Measurements from ENCODE around the gene PNLIP.

Gene PNLIP

DNA sequence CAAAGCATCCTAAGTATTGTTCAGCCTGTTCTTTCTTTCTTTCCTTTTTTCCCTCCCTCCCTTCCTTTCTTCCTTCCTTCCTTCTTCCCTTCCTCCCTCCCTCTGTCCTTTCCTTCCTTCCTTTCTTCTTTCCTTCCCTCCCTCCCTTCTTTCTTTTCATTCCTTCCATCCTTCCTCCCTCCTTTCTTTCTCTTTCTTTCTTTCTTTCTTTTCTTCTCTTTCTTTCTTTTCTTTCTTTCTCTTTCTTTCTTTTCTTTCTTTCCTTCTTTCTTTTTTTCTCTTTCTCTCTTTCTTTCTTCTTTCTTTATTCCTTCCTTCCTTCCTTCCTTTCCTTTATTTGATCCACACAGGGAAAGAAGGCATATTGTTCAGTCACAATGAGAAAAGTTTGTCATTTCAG lies 21.2 kb downstream of the PNLIP start:
- no peak overlapping the region for H3K4me3 ChIP-seq (ENCODE audit: insufficient read depth, low read depth, low read length)
- H3K27ac ChIP-seq (ENCODE audit: insufficient read depth, low read depth, low read length, poor library complexity, severe bottlenecking): no peak overlapping the region
- no peaks in the 10 kb centered on the region for H3K27me3 ChIP-seq (ENCODE audit: control insufficient read depth, insufficient read depth, low read length, poor library complexity, severe bottlenecking)
- no peaks in the 10 kb centered on the region for H3K36me3 ChIP-seq (ENCODE audit: control insufficient read depth, insufficient read depth, low read length)
- H3K9me3 ChIP-seq (ENCODE audit: control insufficient read depth, low read length): no peaks in the 10 kb centered on the region
- H3K4me1 ChIP-seq (ENCODE audit: control insufficient read depth, insufficient read depth, low read length): no peaks in the 10 kb centered on the region

DNA sequence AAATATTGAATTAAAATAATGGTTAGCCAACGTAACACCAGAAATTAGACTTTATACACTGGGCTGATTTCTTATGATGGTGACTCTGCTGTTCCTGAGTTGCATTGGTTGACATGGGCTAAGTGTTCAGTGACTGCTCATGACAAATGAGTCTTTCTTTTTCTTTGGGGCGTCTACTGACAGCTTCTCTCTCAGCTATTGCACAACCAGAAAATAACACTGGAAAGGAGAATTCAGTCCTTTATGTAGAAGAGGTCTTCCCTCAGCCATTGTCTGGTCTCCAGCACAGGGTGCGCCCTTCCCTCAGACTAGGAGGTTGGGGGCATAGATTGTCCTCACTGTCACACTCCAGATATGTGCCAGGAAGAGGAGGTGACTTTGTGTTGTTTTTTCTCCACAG lies 21.6 kb downstream of the PNLIP start:
- no peak overlapping the region for H3K27ac ChIP-seq (ENCODE audit: insufficient read depth, low read depth, low read length, poor library complexity, severe bottlenecking)
- 89 to 94% methylated on average over 3 of the region's 3 CpGs for WGBS, 2 experiments
- no peaks in the 10 kb centered on the region for H3K9me3 ChIP-seq (ENCODE audit: control insufficient read depth, low read length)
- H3K36me3 ChIP-seq (ENCODE audit: control insufficient read depth, insufficient read depth, low read length): no peaks in the 10 kb centered on the region
- no peaks in the 10 kb centered on the region for H3K27me3 ChIP-seq (ENCODE audit: control insufficient read depth, insufficient read depth, low read length, poor library complexity, severe bottlenecking)
- H3K4me1 ChIP-seq (ENCODE audit: control insufficient read depth, insufficient read depth, low read length): no peaks in the 10 kb centered on the region
- H3K4me3 ChIP-seq (ENCODE audit: insufficient read depth, low read depth, low read length): no peak overlapping the region

DNA sequence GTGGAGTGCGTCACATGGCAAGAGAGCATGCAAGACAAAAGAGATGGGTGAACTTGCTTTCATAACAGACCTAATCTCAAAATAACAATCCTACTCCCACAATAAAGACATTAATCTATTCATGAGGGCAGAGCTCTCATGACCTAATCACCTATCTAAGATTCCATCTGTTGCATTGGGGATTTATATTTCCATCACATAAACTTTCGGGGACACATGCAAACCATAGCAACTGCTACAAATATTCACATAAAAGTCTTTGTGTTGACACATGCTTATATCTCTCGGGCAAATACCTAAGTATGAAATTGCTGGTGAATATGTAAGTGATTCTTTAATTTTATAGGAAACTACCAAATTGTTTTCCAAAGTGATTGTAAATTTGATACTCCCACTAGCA lies 29.1 kb downstream of the PNLIP start:
- H3K9me3 ChIP-seq (ENCODE audit: control insufficient read depth, low read length): no peaks in the 10 kb centered on the region
- H3K27me3 ChIP-seq (ENCODE audit: control insufficient read depth, insufficient read depth, low read length, poor library complexity, severe bottlenecking): no peaks in the 10 kb centered on the region
- no peaks in the 10 kb centered on the region for H3K36me3 ChIP-seq (ENCODE audit: control insufficient read depth, insufficient read depth, low read length)
- no peak overlapping the region for H3K4me3 ChIP-seq (ENCODE audit: insufficient read depth, low read depth, low read length)
- H3K27ac ChIP-seq (ENCODE audit: insufficient read depth, low read depth, low read length, poor library complexity, severe bottlenecking): no peak overlapping the region
- no peaks in the 10 kb centered on the region for H3K4me1 ChIP-seq (ENCODE audit: control insufficient read depth, insufficient read depth, low read length)
- WGBS, 2 experiments: 95 to 99% methylated on average over 2 to 3 of the region's 3 CpGs

DNA sequence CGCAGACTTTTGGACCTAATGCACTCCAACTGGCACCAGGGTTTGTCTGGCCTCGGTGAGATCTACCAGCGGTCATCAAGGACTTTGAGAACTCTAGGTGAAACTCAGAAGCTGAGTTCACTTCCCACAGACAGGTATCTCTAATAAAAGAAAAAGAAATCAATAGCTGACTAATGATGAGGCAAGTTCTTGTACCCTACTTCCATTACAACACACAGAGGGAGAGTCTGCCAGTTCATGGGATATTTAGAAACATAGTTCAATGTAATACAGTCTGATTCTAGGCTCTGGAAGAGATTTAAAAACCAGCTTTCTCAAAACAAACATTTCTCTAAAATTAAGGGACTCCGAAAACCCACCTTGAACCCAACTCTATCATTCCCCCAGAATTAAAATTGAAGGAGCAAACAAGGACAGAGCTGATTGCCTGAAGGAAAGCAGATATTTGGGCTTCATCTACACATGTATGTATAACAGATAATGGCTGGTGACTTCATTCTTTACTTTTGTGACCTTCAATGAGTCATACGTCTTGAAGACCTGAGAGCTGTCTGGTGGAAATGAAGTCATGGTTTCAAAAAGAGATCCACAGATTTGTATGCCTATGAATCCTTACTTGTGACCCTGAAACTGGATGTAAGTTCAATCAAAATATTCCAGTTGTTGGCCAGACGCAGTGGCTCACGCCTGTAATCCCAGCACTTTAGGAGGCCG lies 42.3 kb downstream of the PNLIP start:
- no peak overlapping the region for H3K27ac ChIP-seq (ENCODE audit: insufficient read depth, low read depth, low read length, poor library complexity, severe bottlenecking)

DNA sequence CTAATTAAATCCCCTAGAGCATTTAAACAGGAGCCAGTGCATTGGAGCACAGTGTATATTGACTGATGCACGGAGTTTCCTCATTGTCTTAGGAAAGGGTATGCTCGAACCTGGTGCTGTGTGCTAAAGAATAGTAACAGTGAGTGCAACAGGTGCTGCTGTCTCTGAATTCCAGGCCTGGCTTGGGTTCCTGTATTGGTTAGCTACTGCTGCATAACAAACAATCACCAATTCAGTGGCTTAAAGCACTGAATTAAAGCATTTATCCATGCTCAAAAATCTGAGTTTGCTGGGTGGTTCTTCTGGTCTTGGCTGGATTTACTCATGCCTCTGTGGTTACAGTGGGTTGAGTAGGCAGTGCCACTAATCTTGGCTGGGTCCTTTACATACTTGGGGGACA lies 43.3 kb downstream of the PNLIP start:
- no peaks in the 10 kb centered on the region for H3K4me1 ChIP-seq (ENCODE audit: control insufficient read depth, insufficient read depth, low read length)
- H3K36me3 ChIP-seq (ENCODE audit: control insufficient read depth, insufficient read depth, low read length): no peaks in the 10 kb centered on the region
- H3K4me3 ChIP-seq (ENCODE audit: insufficient read depth, low read depth, low read length): no peak overlapping the region
- no peaks in the 10 kb centered on the region for H3K27me3 ChIP-seq (ENCODE audit: control insufficient read depth, insufficient read depth, low read length, poor library complexity, severe bottlenecking)
- no peak overlapping the region for H3K27ac ChIP-seq (ENCODE audit: insufficient read depth, low read depth, low read length, poor library complexity, severe bottlenecking)
- no peaks in the 10 kb centered on the region for H3K9me3 ChIP-seq (ENCODE audit: control insufficient read depth, low read length)
- 90 to 94% methylated on average over 2 of the region's 2 CpGs for WGBS, 2 experiments

More for the DNA sequence above, 42.3 kb downstream of the PNLIP start:
- Histone ChIP-seq H3K4me3 (ENCODE audit: insufficient read depth, low read depth, low read length) (no peak overlapping the region), H3K36me3 (ENCODE audit: control insufficient read depth, insufficient read depth, low read length) (no peaks in the 10 kb centered on the region), H3K9me3 (ENCODE audit: control insufficient read depth, low read length) (no peaks in the 10 kb centered on the region), H3K4me1 (ENCODE audit: control insufficient read depth, insufficient read depth, low read length) (no peaks in the 10 kb centered on the region), H3K27me3 (ENCODE audit: control insufficient read depth, insufficient read depth, low read length, poor library complexity, severe bottlenecking) (no peaks in the 10 kb centered on the region)
- WGBS, 2 experiments: 89 to 95% methylated on average over 8 of the region's 8 CpGs

DNA sequence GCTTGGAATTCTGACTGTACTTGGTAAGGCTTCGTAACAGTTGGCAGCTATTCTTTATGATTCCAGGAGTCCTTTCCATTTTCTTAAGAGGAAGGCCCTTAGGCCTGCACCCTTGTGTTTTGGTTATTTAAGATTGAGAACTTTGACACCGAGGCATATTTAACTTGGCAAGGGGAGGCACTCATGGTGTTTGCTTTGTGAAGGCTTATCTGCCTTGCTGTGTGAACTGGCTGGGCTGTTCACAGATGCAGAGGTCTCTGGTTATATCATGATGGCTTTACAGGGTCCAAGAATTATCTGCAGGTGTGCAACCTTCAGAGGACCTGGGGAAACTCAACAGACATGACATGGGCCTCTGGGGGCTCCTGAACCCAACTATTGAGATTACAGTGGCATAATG lies 44.2 kb downstream of the PNLIP start:
- H3K27ac ChIP-seq (ENCODE audit: insufficient read depth, low read depth, low read length, poor library complexity, severe bottlenecking): no peak overlapping the region
- no peaks in the 10 kb centered on the region for H3K27me3 ChIP-seq (ENCODE audit: control insufficient read depth, insufficient read depth, low read length, poor library complexity, severe bottlenecking)
- H3K4me3 ChIP-seq (ENCODE audit: insufficient read depth, low read depth, low read length): no peak overlapping the region
- no peaks in the 10 kb centered on the region for H3K9me3 ChIP-seq (ENCODE audit: control insufficient read depth, low read length)
- 94 to 95% methylated on average over 2 of the region's 2 CpGs for WGBS, 2 experiments
- H3K36me3 ChIP-seq (ENCODE audit: control insufficient read depth, insufficient read depth, low read length): no peaks in the 10 kb centered on the region
- no peaks in the 10 kb centered on the region for H3K4me1 ChIP-seq (ENCODE audit: control insufficient read depth, insufficient read depth, low read length)

DNA sequence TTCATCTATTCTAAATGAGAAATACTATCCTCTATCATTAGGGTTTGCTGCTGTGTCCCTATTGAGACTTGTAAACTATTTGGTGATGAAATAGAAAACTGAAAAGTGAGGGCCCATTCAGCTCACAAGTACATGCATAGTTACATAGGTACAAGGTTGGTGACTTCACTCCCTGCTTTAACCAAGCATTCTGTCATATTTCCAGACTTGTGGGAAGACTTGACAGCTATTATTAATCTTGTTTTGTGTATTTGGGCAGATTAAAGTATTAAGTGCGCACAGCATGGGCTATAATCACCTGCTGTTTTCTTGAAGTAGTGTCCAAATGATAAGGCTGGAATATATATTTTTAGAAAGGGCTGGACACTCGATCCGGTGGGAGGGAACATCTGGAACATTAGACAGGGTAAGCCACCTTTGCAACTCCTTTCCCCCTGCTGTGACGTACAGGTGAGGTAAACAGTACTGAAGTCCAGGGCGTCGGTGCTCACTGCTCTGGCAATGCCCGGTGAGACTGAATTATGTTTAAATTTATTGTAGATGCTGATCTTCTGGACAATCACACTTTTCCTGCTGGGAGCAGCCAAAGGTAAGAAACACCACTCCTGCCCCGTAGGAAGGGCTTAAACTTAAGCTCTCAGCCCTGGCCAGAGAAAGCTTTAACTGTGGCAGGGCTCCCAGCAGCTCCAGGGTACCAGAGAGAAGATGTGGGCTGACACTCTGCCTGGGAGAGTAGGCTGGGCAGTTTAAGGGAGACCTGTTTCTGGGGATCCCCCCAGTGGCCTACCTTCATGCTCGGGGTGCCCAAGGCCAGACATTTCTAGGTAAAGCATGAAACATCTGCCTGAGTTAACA lies 45.1 kb downstream of the PNLIP start, which contains the start of gene PNLIPRP1:
Gene PNLIPRP1, plus strand, starts transcription at position 370 of the 855 bp plus-strand sequence. Its CDS starts 171 bp downstream, at position 541.
- WGBS, 2 experiments: 92 to 94% methylated on average over 9 of the region's 9 CpGs
- no peaks in the 10 kb centered on the region for H3K9me3 ChIP-seq (ENCODE audit: control insufficient read depth, low read length)
- no peaks in the 10 kb centered on the region for H3K27me3 ChIP-seq (ENCODE audit: control insufficient read depth, insufficient read depth, low read length, poor library complexity, severe bottlenecking)
- H3K27ac ChIP-seq (ENCODE audit: insufficient read depth, low read depth, low read length, poor library complexity, severe bottlenecking): no peak within 1 kb of the TSS
- H3K4me1 ChIP-seq (ENCODE audit: control insufficient read depth, insufficient read depth, low read length): no peaks in the 10 kb centered on the region
- no peak within 1 kb of the TSS for H3K4me3 ChIP-seq (ENCODE audit: insufficient read depth, low read depth, low read length)
- H3K36me3 ChIP-seq (ENCODE audit: control insufficient read depth, insufficient read depth, low read length): no peaks in the 10 kb centered on the region

DNA sequence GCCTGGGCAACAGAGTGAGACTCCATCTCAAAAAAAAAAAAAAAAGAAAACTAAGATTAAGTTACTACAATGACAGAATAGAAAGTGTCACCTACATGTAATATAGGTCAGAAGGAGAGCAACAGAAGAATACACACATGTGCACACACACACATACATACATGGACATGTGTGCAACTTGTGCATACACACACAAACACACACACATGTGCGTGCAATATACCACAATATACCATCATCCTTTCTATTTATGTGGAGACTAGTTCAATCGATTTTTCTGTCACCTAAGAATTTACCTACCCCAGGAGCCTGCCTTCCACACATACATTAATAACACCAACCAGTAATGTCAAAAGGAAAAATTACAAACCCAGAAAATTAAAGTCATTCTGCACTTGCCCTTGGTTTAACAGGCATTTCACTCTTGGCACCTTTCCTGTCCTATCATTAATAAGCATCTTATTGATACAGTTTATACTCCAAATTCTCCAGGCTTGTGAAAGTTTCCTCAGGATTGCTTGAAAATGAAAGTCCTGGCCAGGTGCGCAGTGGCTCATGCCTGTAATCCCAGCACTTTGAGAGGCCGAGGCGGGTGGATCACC lies 47.5 kb downstream of the PNLIP start:
- Histone ChIP-seq H3K9me3 (ENCODE audit: control insufficient read depth, low read length) (no peaks in the 10 kb centered on the region), H3K36me3 (ENCODE audit: control insufficient read depth, insufficient read depth, low read length) (no peaks in the 10 kb centered on the region), H3K27ac (ENCODE audit: insufficient read depth, low read depth, low read length, poor library complexity, severe bottlenecking) (no peak overlapping the region), H3K4me1 (ENCODE audit: control insufficient read depth, insufficient read depth, low read length) (no peaks in the 10 kb centered on the region), H3K4me3 (ENCODE audit: insufficient read depth, low read depth, low read length) (no peak overlapping the region), H3K27me3 (ENCODE audit: control insufficient read depth, insufficient read depth, low read length, poor library complexity, severe bottlenecking) (no peaks in the 10 kb centered on the region)
- WGBS, 2 experiments: 89 to 93% methylated on average over 5 of the region's 5 CpGs

DNA sequence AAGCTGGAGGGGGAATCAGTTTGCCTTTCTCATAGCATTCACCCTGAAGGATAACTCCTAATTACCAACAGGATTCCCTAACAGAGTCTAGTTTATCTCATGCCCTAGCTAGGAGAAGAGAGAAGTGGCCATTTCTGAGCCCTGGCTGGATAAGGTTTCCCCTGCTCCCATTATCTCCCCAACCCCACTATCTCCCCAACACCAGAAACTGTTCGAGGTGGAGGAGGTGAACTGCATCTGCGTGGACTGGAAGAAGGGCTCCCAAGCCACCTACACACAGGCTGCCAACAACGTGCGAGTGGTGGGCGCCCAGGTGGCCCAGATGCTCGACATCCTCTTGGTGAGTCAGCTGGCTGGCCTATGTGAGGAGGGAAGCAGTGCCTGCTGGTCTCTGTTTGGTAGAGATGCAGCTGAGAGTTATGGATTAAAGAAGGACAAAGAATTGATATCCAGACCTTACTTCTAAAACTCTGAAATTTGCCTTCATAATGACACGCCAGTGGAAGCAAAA lies 48.8 kb downstream of the PNLIP start:
- H3K9me3 ChIP-seq (ENCODE audit: control insufficient read depth, low read length): no peaks in the 10 kb centered on the region
- 95% methylated on average over 7 of the region's 7 CpGs for WGBS, 2 experiments
- no peak overlapping the region for H3K4me3 ChIP-seq (ENCODE audit: insufficient read depth, low read depth, low read length)
- H3K4me1 ChIP-seq (ENCODE audit: control insufficient read depth, insufficient read depth, low read length): no peaks in the 10 kb centered on the region
- H3K27me3 ChIP-seq (ENCODE audit: control insufficient read depth, insufficient read depth, low read length, poor library complexity, severe bottlenecking): no peaks in the 10 kb centered on the region
- H3K27ac ChIP-seq (ENCODE audit: insufficient read depth, low read depth, low read length, poor library complexity, severe bottlenecking): no peak overlapping the region
- no peaks in the 10 kb centered on the region for H3K36me3 ChIP-seq (ENCODE audit: control insufficient read depth, insufficient read depth, low read length)

DNA sequence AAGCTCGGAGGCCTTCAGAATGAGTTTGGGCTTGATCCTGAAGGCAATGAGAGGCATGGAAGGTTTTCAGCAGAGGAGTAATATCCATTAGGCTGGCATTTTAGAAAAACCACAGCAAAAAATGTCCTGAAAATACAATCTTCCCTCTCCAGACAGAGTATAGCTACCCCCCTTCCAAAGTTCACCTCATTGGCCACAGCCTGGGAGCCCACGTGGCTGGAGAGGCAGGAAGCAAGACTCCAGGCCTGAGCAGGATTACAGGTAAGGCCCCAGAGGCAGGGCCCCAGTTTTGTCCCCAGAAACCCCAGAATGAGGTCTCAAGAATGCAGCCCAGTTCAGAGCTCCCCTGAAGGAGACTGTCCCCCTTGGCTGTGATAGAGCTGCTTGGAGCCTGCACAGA lies 50.3 kb downstream of the PNLIP start:
- 85 to 87% methylated on average over 2 of the region's 2 CpGs for WGBS, 2 experiments
- Histone ChIP-seq H3K4me1 (ENCODE audit: control insufficient read depth, insufficient read depth, low read length) (no peaks in the 10 kb centered on the region), H3K36me3 (ENCODE audit: control insufficient read depth, insufficient read depth, low read length) (no peaks in the 10 kb centered on the region), H3K27ac (ENCODE audit: insufficient read depth, low read depth, low read length, poor library complexity, severe bottlenecking) (no peak overlapping the region), H3K9me3 (ENCODE audit: control insufficient read depth, low read length) (no peaks in the 10 kb centered on the region), H3K4me3 (ENCODE audit: insufficient read depth, low read depth, low read length) (no peak overlapping the region), H3K27me3 (ENCODE audit: control insufficient read depth, insufficient read depth, low read length, poor library complexity, severe bottlenecking) (no peaks in the 10 kb centered on the region)
